Measurements from ENCODE around the gene EYA2.

DNA sequence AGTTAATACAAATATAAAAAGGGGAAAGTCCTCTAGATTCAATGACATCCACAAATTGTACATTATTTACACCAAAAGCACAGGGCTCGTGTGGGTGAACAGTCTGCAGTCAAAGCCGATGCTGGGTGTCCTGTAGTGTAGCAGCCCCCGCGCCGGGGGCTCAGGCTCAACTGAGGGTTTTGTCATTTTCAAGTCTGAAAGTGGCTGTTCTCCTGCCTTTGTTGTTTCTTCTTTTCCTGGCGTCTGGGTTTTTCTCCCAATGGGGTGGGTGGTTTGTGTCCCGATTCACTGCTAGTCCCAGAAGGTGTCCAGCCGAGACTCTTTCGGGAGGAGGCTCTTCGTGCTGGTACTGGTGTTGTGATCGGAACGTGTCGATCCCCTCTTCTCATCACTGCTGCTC lies 315.8 kb downstream of the EYA2 start:
- TF ChIP-seq, protein P1, sequence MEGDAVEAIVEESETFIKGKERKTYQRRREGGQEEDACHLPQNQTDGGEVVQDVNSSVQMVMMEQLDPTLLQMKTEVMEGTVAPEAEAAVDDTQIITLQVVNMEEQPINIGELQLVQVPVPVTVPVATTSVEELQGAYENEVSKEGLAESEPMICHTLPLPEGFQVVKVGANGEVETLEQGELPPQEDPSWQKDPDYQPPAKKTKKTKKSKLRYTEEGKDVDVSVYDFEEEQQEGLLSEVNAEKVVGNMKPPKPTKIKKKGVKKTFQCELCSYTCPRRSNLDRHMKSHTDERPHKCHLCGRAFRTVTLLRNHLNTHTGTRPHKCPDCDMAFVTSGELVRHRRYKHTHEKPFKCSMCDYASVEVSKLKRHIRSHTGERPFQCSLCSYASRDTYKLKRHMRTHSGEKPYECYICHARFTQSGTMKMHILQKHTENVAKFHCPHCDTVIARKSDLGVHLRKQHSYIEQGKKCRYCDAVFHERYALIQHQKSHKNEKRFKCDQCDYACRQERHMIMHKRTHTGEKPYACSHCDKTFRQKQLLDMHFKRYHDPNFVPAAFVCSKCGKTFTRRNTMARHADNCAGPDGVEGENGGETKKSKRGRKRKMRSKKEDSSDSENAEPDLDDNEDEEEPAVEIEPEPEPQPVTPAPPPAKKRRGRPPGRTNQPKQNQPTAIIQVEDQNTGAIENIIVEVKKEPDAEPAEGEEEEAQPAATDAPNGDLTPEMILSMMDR (IDR thresholded peaks at IDR 0.05), result no peak
- TF ChIP-seq POLR2A (IDR thresholded peaks at IDR 0.05), result no peak

Measured in sigmoid colon (tissue), 3 donors.